ENCODE results near the gene POLR2B. TPM values are rescaled to one million over a fixed set of nuclear protein-coding genes. Genes with fewer than 3 reads are reported as not detected.
"Not testable (repeated sequence)": the region's sequence is repeated elsewhere in the genome, so short reads cannot be mapped to it uniquely, and the experiment has no call there.

POLR2B gene
- total RNA-seq, 3 donors from 2014 or later, result 129 to 136 (median 130) TPM

GRCh38 chr4:57051524-57051923 is 72.8 kb downstream of the POLR2B start:
- DNase-seq (no peak), ATAC-seq (no peak)
- H3K4me3 Mint-ChIP-seq, result no peak overlapping the region
- peaks cover 34% of the 10 kb centered on the region for H3K27me3 Mint-ChIP-seq (ENCODE audit: low read depth)
- H3K9me3 Mint-ChIP-seq, result no peaks in the 10 kb centered on the region
- peaks cover 2% of the 10 kb centered on the region for H3K36me3 Mint-ChIP-seq (ENCODE audit: insufficient read depth)
- H3K4me1 Mint-ChIP-seq (ENCODE audit: low read depth), result no peaks in the 10 kb centered on the region

GRCh38 chr4:57053508-57053907 is 74.8 kb downstream of the POLR2B start:
- ATAC-seq (no peak), DNase-seq (no peak)
- no peaks in the 10 kb centered on the region for H3K9me3 Mint-ChIP-seq
- H3K4me1 Mint-ChIP-seq (ENCODE audit: low read depth), result no peaks in the 10 kb centered on the region
- H3K4me3 Mint-ChIP-seq, result no peak overlapping the region
- H3K27me3 Mint-ChIP-seq (ENCODE audit: low read depth), result peaks cover 35% of the 10 kb centered on the region
- no peaks in the 10 kb centered on the region for H3K36me3 Mint-ChIP-seq (ENCODE audit: insufficient read depth)

- Mint-ChIP-seq H3K4me3 (no peak overlapping the region), H3K9me3 (no peaks in the 10 kb centered on the region), H3K4me1 (ENCODE audit: low read depth) (no peaks in the 10 kb centered on the region), H3K36me3 (ENCODE audit: insufficient read depth) (no peaks in the 10 kb centered on the region), H3K27me3 (ENCODE audit: low read depth) (peaks cover 30% of the 10 kb centered on the region)
- ATAC-seq (no peak), DNase-seq (no peak)
These were observed 77.2 kb downstream of the POLR2B start for GRCh38 chr4:57055886-57056285.

GRCh38 chr4:57059890-57060716 is 81.4 kb downstream of the POLR2B start:
- H3K4me1 Mint-ChIP-seq (ENCODE audit: low read depth), result no peaks in the 10 kb centered on the region
- no peak for DNase-seq
- peaks cover 19% of the 10 kb centered on the region for H3K27me3 Mint-ChIP-seq (ENCODE audit: low read depth)
- no peaks in the 10 kb centered on the region for H3K36me3 Mint-ChIP-seq (ENCODE audit: insufficient read depth)
- H3K9me3 Mint-ChIP-seq, result no peaks in the 10 kb centered on the region
- ATAC-seq, result no peak
- H3K4me3 Mint-ChIP-seq, result no peak overlapping the region

GRCh38 chr4:57060717-57061067 is 82.0 kb downstream of the POLR2B start:
- H3K4me1 Mint-ChIP-seq (ENCODE audit: low read depth); H3K9me3 Mint-ChIP-seq; H3K4me3 Mint-ChIP-seq; H3K36me3 Mint-ChIP-seq (ENCODE audit: insufficient read depth); DNase-seq; ATAC-seq: not testable (repeated sequence)
- peaks cover 17% of the 10 kb centered on the region for H3K27me3 Mint-ChIP-seq (ENCODE audit: low read depth)

- Mint-ChIP-seq H3K9me3 (no peaks in the 10 kb centered on the region), H3K4me1 (ENCODE audit: low read depth) (no peaks in the 10 kb centered on the region), H3K27me3 (ENCODE audit: low read depth) (peaks cover 13% of the 10 kb centered on the region), H3K4me3 (no peak overlapping the region), H3K36me3 (ENCODE audit: insufficient read depth) (no peaks in the 10 kb centered on the region)
- DNase-seq, result no peak
- ATAC-seq, result no peak
These were observed 82.7 kb downstream of the POLR2B start for GRCh38 chr4:57061395-57061794.

GRCh38 chr4:57063518-57063917 is 84.8 kb downstream of the POLR2B start:
- H3K27me3 Mint-ChIP-seq (ENCODE audit: low read depth), result peaks cover 5% of the 10 kb centered on the region
- H3K9me3 Mint-ChIP-seq, result no peaks in the 10 kb centered on the region
- no peaks in the 10 kb centered on the region for H3K4me1 Mint-ChIP-seq (ENCODE audit: low read depth)
- ATAC-seq (no peak), DNase-seq (no peak)
- H3K4me3 Mint-ChIP-seq, result no peak overlapping the region
- no peaks in the 10 kb centered on the region for H3K36me3 Mint-ChIP-seq (ENCODE audit: insufficient read depth)

- Mint-ChIP-seq H3K36me3 (ENCODE audit: insufficient read depth) (no peaks in the 10 kb centered on the region), H3K9me3 (no peaks in the 10 kb centered on the region), H3K4me3 (no peak overlapping the region), H3K4me1 (ENCODE audit: low read depth) (no peaks in the 10 kb centered on the region), H3K27me3 (ENCODE audit: low read depth) (peaks cover 5% of the 10 kb centered on the region)
- ATAC-seq (no peak), DNase-seq (no peak)
These were observed 85.4 kb downstream of the POLR2B start for GRCh38 chr4:57064120-57064519.

- no peak for ATAC-seq
- no peaks in the 10 kb centered on the region for H3K36me3 Mint-ChIP-seq (ENCODE audit: insufficient read depth)
- H3K9me3 Mint-ChIP-seq, result no peaks in the 10 kb centered on the region
- no peaks in the 10 kb centered on the region for H3K4me1 Mint-ChIP-seq (ENCODE audit: low read depth)
- peaks cover 5% of the 10 kb centered on the region for H3K27me3 Mint-ChIP-seq (ENCODE audit: low read depth)
- DNase-seq, result no peak
- no peak overlapping the region for H3K4me3 Mint-ChIP-seq
These were observed 86.4 kb downstream of the POLR2B start for GRCh38 chr4:57064811-57065711.

- no peak for ATAC-seq
- no peaks in the 10 kb centered on the region for H3K36me3 Mint-ChIP-seq (ENCODE audit: insufficient read depth)
- peaks cover 5% of the 10 kb centered on the region for H3K27me3 Mint-ChIP-seq (ENCODE audit: low read depth)
- DNase-seq, result no peak
- H3K4me1 Mint-ChIP-seq (ENCODE audit: low read depth), result no peaks in the 10 kb centered on the region
- H3K4me3 Mint-ChIP-seq, result no peak overlapping the region
- H3K9me3 Mint-ChIP-seq, result no peaks in the 10 kb centered on the region
These were observed 87.2 kb downstream of the POLR2B start for GRCh38 chr4:57065730-57066482.

- Mint-ChIP-seq H3K4me3 (no peak overlapping the region), H3K4me1 (ENCODE audit: low read depth) (no peaks in the 10 kb centered on the region), H3K9me3 (no peaks in the 10 kb centered on the region), H3K27me3 (ENCODE audit: low read depth) (peaks cover 2% of the 10 kb centered on the region), H3K36me3 (ENCODE audit: insufficient read depth) (no peaks in the 10 kb centered on the region)
- DNase-seq (no peak), ATAC-seq (no peak)
These were observed 89.7 kb downstream of the POLR2B start for GRCh38 chr4:57068237-57068981.

- Mint-ChIP-seq H3K4me3 (no peak overlapping the region), H3K9me3 (no peaks in the 10 kb centered on the region), H3K36me3 (ENCODE audit: insufficient read depth) (no peaks in the 10 kb centered on the region), H3K27me3 (ENCODE audit: low read depth) (peaks cover 11% of the 10 kb centered on the region), H3K4me1 (ENCODE audit: low read depth) (no peaks in the 10 kb centered on the region)
- ATAC-seq (no peak), DNase-seq (no peak)
These were observed 91.8 kb downstream of the POLR2B start for GRCh38 chr4:57070461-57070860.

- H3K4me3 Mint-ChIP-seq, result no peak overlapping the region
- no peak for DNase-seq
- ATAC-seq, result no peak
- H3K4me1 Mint-ChIP-seq (ENCODE audit: low read depth), result no peaks in the 10 kb centered on the region
- no peaks in the 10 kb centered on the region for H3K9me3 Mint-ChIP-seq
- peaks cover 12% of the 10 kb centered on the region for H3K27me3 Mint-ChIP-seq (ENCODE audit: low read depth)
- no peaks in the 10 kb centered on the region for H3K36me3 Mint-ChIP-seq (ENCODE audit: insufficient read depth)
These were observed 92.6 kb downstream of the POLR2B start for GRCh38 chr4:57071326-57071725.

- ATAC-seq, result no peak
- peaks cover 23% of the 10 kb centered on the region for H3K27me3 Mint-ChIP-seq (ENCODE audit: low read depth)
These were observed 94.9 kb downstream of the POLR2B start for GRCh38 chr4:57073559-57073958.

More at GRCh38 chr4:57073559-57073958, 94.9 kb downstream of the POLR2B start:
- Mint-ChIP-seq H3K4me1 (ENCODE audit: low read depth) (no peaks in the 10 kb centered on the region), H3K4me3 (no peak overlapping the region), H3K36me3 (ENCODE audit: insufficient read depth) (no peaks in the 10 kb centered on the region), H3K9me3 (no peaks in the 10 kb centered on the region)
- DNase-seq, result no peak

Measured in activated T-cell treated with anti-CD3 and anti-CD28 coated beads, Interleukin-2, amount 50 U/mL, for 4 hours (primary cell).